ENCODE results near the gene TXNRD2.

The TXNRD2 gene

DNA sequence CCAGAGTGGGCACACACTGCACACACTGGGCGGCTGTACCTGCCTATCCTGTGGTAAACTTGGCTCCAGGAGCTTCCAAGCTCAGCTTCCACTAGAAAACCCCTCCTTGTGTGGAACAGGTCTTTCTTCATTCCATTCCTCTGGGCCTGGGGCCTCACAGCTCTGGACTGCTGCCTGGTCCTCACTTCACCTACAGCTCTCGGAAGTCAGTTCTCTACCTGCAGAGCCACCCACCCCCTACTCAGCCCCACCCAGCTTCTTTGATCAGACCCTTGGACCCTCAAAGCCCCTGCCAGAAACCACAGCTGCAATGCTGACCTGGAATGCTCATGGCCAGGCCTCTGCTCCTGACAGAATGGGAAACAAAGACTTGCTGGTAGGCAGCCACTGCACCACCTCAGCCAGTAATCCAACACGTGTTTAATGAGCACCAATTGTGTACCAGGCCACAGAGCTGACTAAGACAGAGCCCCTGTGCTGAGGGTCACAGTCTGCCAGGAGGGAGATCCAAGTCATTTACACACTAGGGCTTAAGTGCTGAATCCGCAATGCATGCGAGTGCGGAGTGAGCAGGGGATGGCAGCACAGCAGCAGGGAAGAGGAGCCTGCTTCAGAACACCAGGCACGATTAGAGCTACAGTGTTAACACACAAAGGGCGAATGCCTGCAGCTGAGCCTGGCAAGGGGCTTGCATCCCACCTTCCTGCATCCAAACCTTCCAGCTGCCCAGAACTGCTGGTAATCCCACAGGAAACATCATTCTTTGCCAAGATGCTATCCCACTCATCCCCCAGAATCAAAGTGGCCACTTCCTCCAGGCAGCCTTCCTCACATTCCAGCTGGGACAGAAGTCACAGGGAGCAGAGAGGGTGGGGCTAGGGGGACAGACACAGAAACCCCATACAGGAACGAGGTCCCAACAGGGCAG lies 91.5 kb downstream of the TXNRD2 start:
- TF ChIP-seq, protein P1, sequence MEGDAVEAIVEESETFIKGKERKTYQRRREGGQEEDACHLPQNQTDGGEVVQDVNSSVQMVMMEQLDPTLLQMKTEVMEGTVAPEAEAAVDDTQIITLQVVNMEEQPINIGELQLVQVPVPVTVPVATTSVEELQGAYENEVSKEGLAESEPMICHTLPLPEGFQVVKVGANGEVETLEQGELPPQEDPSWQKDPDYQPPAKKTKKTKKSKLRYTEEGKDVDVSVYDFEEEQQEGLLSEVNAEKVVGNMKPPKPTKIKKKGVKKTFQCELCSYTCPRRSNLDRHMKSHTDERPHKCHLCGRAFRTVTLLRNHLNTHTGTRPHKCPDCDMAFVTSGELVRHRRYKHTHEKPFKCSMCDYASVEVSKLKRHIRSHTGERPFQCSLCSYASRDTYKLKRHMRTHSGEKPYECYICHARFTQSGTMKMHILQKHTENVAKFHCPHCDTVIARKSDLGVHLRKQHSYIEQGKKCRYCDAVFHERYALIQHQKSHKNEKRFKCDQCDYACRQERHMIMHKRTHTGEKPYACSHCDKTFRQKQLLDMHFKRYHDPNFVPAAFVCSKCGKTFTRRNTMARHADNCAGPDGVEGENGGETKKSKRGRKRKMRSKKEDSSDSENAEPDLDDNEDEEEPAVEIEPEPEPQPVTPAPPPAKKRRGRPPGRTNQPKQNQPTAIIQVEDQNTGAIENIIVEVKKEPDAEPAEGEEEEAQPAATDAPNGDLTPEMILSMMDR (IDR thresholded peaks at IDR 0.05; ENCODE audit: low read depth, low read length, missing control alignments): no peak
- no peak overlapping the region for H3K4me3 ChIP-seq (ENCODE audit: low read depth, low read length)
- DNase-seq (ENCODE audit: low read depth): no peak

DNA sequence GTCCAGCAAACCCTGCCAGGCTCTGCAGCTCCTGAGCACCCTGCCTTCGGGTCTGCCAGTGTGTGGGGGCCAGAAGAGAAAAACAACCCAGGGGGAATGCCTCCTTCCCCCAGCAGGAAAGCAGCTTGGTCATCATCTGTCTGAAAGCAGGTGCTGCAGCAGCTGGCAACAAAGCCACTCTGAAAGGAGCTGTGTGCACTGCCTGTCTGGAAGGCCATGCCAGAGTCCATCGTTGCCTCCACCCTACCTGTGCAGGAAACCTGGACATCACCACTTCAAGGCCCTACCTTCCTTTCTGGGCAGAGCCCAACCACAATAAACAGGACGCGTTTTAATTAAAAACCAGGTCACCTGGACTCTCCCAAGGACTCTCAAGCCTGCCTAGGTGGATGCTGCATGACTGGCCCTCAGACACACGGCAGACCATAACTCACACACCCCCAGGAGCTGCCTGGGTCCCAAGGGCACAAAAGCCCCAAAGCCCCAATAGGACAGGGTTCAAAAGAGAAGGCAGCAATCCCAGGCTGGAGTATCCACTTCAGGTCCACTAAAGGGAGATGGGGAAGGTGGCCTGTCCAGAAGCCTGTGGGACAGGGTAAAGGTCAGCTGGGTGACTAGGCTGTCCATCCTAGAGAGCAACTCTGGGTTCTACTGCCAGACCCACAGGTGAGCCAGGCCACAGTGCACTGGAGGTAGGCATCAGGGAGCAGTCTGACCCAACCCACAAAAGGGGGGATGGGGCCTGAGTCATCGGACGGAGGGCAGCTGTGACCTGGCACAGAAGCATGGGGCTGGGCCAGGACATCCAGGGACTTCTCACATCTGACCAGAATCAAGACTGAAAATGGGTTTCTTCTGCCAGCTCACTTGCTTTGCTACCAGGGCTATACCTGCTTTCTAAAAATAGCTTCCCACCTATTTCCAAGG lies 93.1 kb downstream of the TXNRD2 start:
- H3K4me3 ChIP-seq (ENCODE audit: low read depth, low read length): no peak overlapping the region
- DNase-seq (ENCODE audit: low read depth): no peak
- TF ChIP-seq, protein P1 (IDR thresholded peaks at IDR 0.05; ENCODE audit: low read depth, low read length, missing control alignments): no peak

DNA sequence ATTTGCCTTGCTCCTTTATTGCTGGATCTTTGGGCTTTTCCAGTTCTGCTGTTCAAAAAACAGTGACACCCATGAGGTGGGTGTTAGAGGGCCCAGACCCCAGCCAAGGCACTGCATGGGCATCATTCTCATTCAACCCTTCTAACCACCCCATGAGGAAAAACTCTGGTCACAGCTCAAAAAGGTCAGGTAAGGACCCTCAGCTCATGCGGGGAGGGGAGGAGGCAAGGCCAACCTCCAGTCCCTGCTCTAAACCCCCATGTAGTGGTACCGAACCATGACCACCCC lies 94.3 kb downstream of the TXNRD2 start:
- TF ChIP-seq, protein P1 (IDR thresholded peaks at IDR 0.05; ENCODE audit: low read depth, low read length, missing control alignments): no peak
- no peak overlapping the region for H3K4me3 ChIP-seq (ENCODE audit: low read depth, low read length)
- no peak for DNase-seq (ENCODE audit: low read depth)

DNA sequence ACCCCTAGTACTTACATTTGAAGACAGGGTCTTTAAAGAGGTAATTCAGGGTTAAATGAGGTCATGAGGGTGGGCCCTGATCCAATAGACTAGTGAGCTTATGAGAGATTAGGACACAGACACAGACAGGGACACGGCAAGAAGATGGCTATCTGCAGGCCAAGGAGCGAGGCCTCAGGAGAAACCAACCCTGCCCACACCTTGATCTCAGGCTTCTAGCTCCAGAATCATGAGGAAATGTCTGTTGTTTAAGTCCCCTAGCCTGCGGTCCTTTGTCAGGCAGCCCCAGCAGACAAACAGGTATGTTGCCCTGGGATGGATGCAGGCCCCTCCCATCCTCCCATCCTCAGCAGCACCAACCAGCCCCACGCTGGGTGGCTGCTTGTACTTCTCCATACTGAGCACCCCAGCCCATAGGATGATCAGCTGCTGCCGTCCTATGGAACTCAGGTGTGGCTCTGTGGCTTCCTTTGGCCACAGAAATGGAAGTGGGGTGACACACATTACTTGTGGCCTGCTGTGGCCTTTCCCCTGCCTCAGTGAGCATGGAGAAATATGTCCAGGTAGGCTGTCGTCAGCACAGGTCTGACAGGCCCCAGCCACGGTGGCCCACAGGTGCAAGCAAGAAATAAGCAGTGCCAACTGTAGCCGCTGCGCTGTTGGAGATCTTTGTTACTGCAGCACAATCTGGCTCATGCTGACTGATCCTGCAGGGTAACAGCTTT lies 94.8 kb downstream of the TXNRD2 start:
- DNase-seq (ENCODE audit: low read depth): no peak
- TF ChIP-seq, protein P1 (IDR thresholded peaks at IDR 0.05; ENCODE audit: low read depth, low read length, missing control alignments): no peak
- no peak overlapping the region for H3K4me3 ChIP-seq (ENCODE audit: low read depth, low read length)

DNA sequence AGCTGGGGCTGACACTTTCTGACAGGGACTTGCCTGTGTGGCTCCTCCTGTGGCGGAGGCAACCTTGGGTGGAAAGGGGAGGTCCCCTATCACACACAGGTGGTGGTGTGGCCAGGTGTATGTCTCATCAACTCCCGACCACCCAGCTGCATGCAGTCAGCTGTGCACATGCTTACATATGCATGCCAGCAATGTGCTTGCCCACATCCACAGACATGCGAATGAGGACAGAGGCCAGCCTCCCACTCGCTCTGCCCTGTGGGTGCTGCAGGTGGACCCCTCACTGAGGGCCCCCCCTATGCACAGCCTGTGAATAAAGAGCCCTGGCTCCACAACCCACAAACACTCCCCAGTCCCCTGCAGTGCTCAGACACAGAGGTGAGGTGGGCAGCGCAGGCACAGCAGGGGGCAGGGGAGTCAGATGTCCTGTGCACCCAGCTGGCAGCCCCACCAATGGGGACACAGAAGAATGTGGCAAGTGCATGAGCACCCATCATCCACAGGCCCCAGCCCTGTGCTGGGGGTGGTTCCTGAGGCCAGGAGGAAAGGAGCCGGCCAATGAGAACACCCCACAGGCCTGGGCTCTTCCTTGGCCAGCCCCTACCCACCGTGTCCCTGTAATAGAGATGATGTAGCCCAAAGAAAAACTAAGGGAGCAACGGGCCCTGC lies 96.4 kb downstream of the TXNRD2 start:
- TF ChIP-seq, protein P1 (IDR thresholded peaks at IDR 0.05; ENCODE audit: low read depth, low read length, missing control alignments): no peak
- no peak for DNase-seq (ENCODE audit: low read depth)
- no peak overlapping the region for H3K4me3 ChIP-seq (ENCODE audit: low read depth, low read length)

DNA sequence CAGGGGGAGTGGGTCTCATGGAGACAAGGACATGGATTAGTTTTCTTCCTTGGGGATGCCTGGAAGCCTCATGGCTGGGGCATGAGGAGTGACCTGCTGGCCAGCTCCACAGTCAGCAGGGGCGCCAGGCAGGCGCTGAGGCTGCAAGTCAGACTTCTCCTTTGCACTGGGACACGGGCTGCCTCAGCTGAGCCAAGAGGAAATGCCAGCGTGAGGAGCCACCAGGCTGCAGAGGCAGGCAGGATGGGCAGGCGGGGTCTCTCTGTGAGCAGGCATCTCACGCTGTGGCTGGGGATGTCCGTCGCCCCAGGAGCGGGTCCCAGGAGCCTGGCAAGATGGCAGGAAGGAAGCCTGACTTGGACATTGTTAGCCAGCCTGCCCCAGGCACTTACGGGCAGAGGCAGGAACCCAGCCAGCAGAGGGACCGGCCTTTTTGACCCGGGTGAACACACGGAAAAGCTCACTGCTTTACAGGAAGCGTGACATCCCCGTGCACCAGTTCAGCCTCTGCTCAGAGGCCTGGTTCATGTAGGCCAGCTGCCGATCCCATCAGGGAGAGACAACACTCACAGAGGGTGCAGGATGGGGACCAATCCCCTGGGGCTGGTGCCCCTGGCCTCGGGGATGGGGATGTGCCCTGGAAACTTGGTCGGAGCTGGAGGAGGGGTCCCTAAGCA lies 97.1 kb downstream of the TXNRD2 start:
- TF ChIP-seq, protein P1 (IDR thresholded peaks at IDR 0.05; ENCODE audit: low read depth, low read length, missing control alignments): no peak
- no peak overlapping the region for H3K4me3 ChIP-seq (ENCODE audit: low read depth, low read length)
- no peak for DNase-seq (ENCODE audit: low read depth)
